HEK293 (cell line): ENCODE measurements around the gene RNF19B.

ENCODE experiments used
- ZEB2 ChIP-seq: fragments of 450-650 bp; formaldehyde crosslinking; IDR thresholded peaks from 2 replicates; pipeline ENCODE4 v1.5.1; 2016; ENCODE audit warnings: missing biosample characterization, missing genetic modification characterization
- ZNF274 ChIP-seq, 2 experiments: fragments of 200-500 bp in 1 of 2; fragments of 450-650 bp in 1 of 2; sonication (Bioruptor generic) in 1 of 2; formaldehyde crosslinking in 1 of 2; IDR thresholded peaks; 2 replicates each; pipeline versions ENCODE4 v1.5.1 to v1.6.1; 2014 to 2016; ENCODE audit warnings: borderline replicate concordance in 1 of 2, inconsistent platforms in 1 of 2, low read length in 1 of 2, missing biosample characterization in 1 of 2, missing genetic modification characterization in 1 of 2
- ZNF394 ChIP-seq: fragments of 450-650 bp; formaldehyde crosslinking; IDR thresholded peaks from 2 replicates; pipeline ENCODE4 v1.5.1; 2016; ENCODE audit warnings: missing biosample characterization, missing genetic modification characterization, mild to moderate bottlenecking, moderate library complexity, borderline replicate concordance
- TF ChIP-seq, protein P1 (sequence below): fragments of 450-650 bp; formaldehyde crosslinking; IDR thresholded peaks from 2 replicates; pipeline ENCODE4 v1.5.1; 2016; ENCODE audit warnings: missing biosample characterization, missing genetic modification characterization

DNA sequence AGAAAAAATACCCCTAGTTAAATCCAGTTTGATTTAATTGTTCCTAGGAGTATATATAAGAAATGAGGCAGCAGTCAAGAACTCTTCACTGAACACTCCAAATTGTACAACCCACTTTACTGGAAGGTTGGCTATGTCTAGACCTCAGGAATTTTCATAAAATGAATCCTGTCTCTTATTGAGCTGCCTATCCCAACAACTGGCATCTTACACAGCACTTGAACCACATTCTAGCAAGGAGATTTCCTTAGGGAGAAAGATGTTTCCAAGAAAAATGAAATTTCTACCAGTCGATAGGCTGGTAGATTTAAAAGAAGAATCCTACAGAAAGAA lies 16.3 kb downstream of the RNF19B start:
- TF ChIP-seq, protein P1, sequence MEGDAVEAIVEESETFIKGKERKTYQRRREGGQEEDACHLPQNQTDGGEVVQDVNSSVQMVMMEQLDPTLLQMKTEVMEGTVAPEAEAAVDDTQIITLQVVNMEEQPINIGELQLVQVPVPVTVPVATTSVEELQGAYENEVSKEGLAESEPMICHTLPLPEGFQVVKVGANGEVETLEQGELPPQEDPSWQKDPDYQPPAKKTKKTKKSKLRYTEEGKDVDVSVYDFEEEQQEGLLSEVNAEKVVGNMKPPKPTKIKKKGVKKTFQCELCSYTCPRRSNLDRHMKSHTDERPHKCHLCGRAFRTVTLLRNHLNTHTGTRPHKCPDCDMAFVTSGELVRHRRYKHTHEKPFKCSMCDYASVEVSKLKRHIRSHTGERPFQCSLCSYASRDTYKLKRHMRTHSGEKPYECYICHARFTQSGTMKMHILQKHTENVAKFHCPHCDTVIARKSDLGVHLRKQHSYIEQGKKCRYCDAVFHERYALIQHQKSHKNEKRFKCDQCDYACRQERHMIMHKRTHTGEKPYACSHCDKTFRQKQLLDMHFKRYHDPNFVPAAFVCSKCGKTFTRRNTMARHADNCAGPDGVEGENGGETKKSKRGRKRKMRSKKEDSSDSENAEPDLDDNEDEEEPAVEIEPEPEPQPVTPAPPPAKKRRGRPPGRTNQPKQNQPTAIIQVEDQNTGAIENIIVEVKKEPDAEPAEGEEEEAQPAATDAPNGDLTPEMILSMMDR (tag by site-specific recombination), result no peak
- TF ChIP-seq ZNF274 (IDR thresholded peaks at IDR 0.05; ENCODE audit: low read length) (no peak), ZNF274 (tag by site-specific recombination; IDR thresholded peaks at IDR 0.05; ENCODE audit: borderline replicate concordance) (no peak), ZNF394 (tag by site-specific recombination) (no peak), ZEB2 (tag by site-specific recombination) (no peak)
